Sciatic nerve (tissue), 2 donors: ENCODE data around the gene NOL4L. TPM values are rescaled to one million over a fixed set of nuclear protein-coding genes. Genes with fewer than 3 reads are reported as not detected.

ENCODE experiments used
- ATAC-seq: fragments of 200-7000 bp; cut with Tn5 transposase; one replicate; pipeline ENCODE4 v1.9.1; 2020; ENCODE audit warnings: mild to moderate bottlenecking, moderate library complexity
- DNase-seq: peaks from one replicate; pipeline ENCODE4 v3.0.0-alpha.2; 2020; ENCODE audit warnings: low spot score
- intact Hi-C: fragments of 100-400 bp; cut with DNase I; formaldehyde crosslinking; loops from one replicate; pipeline ENCODE4 v1.14.2; 2022
- total RNA-seq: library from RNA; stranded (reverse); fragmentation: NEBNext Ultra II Directional; extraction: Animal tissue kit (Norgen Biotek cat#: 25700); gene quantifications from one replicate; pipeline ENCODE4 v1.2.1, GENCODE V29; 2021
- donor health status: DM: no; HTN: no; CAD: no.
- donor health status: DM: no; HTN: no; CAD: no.

Gene NOL4L
- total RNA-seq, 1 donor from 2014 or later = 39.4 TPM

GRCh38 chr20:32451682-32452461, 133.3 kb downstream of the NOL4L start:
- intact Hi-C loops = loop anchor here (10.0 kb wide), 1 partner anchor 87 kb away; no protein-coding TSS in a partner anchor
- ATAC-seq = no peak
- DNase-seq = no peak

- ATAC-seq = no peak
- DNase-seq = no peak
- intact Hi-C loops = loop anchor here (10.0 kb wide), 1 partner anchor 87 kb away; no protein-coding TSS in a partner anchor
Measured at GRCh38 chr20:32451340-32451681, 133.8 kb downstream of the NOL4L start.

GRCh38 chr20:32450484-32451061, 134.6 kb downstream of the NOL4L start:
- intact Hi-C loops = loop anchor here (10.0 kb wide), 1 partner anchor 86 kb away; no protein-coding TSS in a partner anchor
- DNase-seq (peak; percentile 43), ATAC-seq (no peak)

GRCh38 chr20:32449890-32450401, 135.2 kb downstream of the NOL4L start:
- intact Hi-C loops = loop anchor here (10.0 kb wide), 2 partner anchors 85 to 245 kb away; partner anchors contain the start of genes PLAGL2 and POFUT1
- peak; percentile 56 for DNase-seq
- no peak for ATAC-seq

GRCh38 chr20:32449057-32449889, 135.9 kb downstream of the NOL4L start:
- intact Hi-C loops = loop anchor here (10.0 kb wide), 1 partner anchor 244 kb away; the partner anchor contains the start of genes PLAGL2 and POFUT1
- ATAC-seq (peak; percentile 6), DNase-seq (peak; percentile 51)

- ATAC-seq = peak; percentile 11
- peak; percentile 58 for DNase-seq
- intact Hi-C loops = loop anchor here (10.0 kb wide), 1 partner anchor 244 kb away; the partner anchor contains the start of genes PLAGL2 and POFUT1
Measured at GRCh38 chr20:32448306-32449056, 136.7 kb downstream of the NOL4L start.

- intact Hi-C loops = loop anchor here (10.0 kb wide), 1 partner anchor 243 kb away; the partner anchor contains the start of genes PLAGL2 and POFUT1
- peak; percentile 50 for DNase-seq
- ATAC-seq = no peak
Measured at GRCh38 chr20:32447136-32448027, 137.8 kb downstream of the NOL4L start.

GRCh38 chr20:32446301-32447100, 138.6 kb downstream of the NOL4L start:
- DNase-seq = peak; percentile 53
- no peak for ATAC-seq
- intact Hi-C loops = loop anchor here (10.0 kb wide), 1 partner anchor 242 kb away; the partner anchor contains the start of genes PLAGL2 and POFUT1

GRCh38 chr20:32445539-32446273, 139.4 kb downstream of the NOL4L start:
- DNase-seq = peak; percentile 58
- intact Hi-C loops = loop anchor here (10.0 kb wide), 1 partner anchor 241 kb away; the partner anchor contains the start of genes PLAGL2 and POFUT1
- ATAC-seq = peak; percentile 29

GRCh38 chr20:32444474-32445220, 140.5 kb downstream of the NOL4L start:
- DNase-seq = peak; percentile 18
- ATAC-seq = no peak
- intact Hi-C loops = loop anchor here (10.0 kb wide), 1 partner anchor 240 kb away; the partner anchor contains the start of genes PLAGL2 and POFUT1

- intact Hi-C loops = loop anchor here (10.0 kb wide), 1 partner anchor 239 kb away; the partner anchor contains the start of genes PLAGL2 and POFUT1
- no peak for ATAC-seq
- no peak for DNase-seq
Measured at GRCh38 chr20:32443386-32443974, 141.7 kb downstream of the NOL4L start.

GRCh38 chr20:32442630-32443373, 142.3 kb downstream of the NOL4L start:
- no peak for DNase-seq
- ATAC-seq = no peak
- intact Hi-C loops = loop anchor here (10.0 kb wide), 1 partner anchor 238 kb away; the partner anchor contains the start of genes PLAGL2 and POFUT1

- intact Hi-C loops = loop anchor here (1.0 to 10.0 kb wide), 2 partner anchors 37 to 237 kb away; partner anchors contain the start of genes PLAGL2 and POFUT1
- ATAC-seq (no peak), DNase-seq (peak; percentile 44)
Measured at GRCh38 chr20:32441638-32442037, 143.5 kb downstream of the NOL4L start.

GRCh38 chr20:32440758-32441078, 144.4 kb downstream of the NOL4L start:
- DNase-seq (no peak), ATAC-seq (no peak)
- intact Hi-C loops = loop anchor here (1.0 to 10.0 kb wide), 2 partner anchors 36 to 236 kb away; partner anchors contain the start of genes PLAGL2 and POFUT1
